Measurements from ENCODE around the gene SLC22A16. TPM values are rescaled to one million over a fixed set of nuclear protein-coding genes. Genes with fewer than 3 reads are reported as not detected.

SLC22A16 gene
- total and polyA plus RNA-seq, 10 of the 15 experiments (the other 5 are each of a cell fraction or from before 2014, with no cell fraction given): not detected

DNA sequence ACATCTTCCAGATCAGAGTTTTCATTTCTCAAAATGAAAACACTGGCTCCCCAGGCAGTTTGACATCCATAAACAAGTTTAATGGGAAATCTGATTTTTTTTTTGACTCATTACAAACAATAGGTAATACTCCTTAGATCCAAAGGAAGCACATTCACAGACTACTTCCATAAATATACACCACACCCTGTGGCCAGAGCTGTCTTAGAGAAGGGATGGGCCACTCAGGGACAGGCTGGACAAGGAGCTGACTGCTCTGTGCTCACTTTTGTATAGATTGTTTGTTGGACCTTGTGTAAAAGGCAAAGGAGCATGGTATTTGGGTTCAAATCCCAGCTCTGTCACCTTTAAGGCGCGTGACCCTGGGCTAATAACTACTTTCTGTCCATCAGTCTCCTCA is 48.3 kb downstream of the SLC22A16 start (continued):
- TF ChIP-seq, protein P1, sequence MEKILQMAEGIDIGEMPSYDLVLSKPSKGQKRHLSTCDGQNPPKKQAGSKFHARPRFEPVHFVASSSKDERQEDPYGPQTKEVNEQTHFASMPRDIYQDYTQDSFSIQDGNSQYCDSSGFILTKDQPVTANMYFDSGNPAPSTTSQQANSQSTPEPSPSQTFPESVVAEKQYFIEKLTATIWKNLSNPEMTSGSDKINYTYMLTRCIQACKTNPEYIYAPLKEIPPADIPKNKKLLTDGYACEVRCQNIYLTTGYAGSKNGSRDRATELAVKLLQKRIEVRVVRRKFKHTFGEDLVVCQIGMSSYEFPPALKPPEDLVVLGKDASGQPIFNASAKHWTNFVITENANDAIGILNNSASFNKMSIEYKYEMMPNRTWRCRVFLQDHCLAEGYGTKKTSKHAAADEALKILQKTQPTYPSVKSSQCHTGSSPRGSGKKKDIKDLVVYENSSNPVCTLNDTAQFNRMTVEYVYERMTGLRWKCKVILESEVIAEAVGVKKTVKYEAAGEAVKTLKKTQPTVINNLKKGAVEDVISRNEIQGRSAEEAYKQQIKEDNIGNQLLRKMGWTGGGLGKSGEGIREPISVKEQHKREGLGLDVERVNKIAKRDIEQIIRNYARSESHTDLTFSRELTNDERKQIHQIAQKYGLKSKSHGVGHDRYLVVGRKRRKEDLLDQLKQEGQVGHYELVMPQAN (conservative IDR thresholded peaks at IDR 0.05): no peak
- TF ChIP-seq, protein P2, sequence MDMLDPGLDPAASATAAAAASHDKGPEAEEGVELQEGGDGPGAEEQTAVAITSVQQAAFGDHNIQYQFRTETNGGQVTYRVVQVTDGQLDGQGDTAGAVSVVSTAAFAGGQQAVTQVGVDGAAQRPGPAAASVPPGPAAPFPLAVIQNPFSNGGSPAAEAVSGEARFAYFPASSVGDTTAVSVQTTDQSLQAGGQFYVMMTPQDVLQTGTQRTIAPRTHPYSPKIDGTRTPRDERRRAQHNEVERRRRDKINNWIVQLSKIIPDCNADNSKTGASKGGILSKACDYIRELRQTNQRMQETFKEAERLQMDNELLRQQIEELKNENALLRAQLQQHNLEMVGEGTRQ (IDR thresholded peaks at IDR 0.05; ENCODE audit: borderline replicate concordance, low read depth, low read length): no peak

DNA sequence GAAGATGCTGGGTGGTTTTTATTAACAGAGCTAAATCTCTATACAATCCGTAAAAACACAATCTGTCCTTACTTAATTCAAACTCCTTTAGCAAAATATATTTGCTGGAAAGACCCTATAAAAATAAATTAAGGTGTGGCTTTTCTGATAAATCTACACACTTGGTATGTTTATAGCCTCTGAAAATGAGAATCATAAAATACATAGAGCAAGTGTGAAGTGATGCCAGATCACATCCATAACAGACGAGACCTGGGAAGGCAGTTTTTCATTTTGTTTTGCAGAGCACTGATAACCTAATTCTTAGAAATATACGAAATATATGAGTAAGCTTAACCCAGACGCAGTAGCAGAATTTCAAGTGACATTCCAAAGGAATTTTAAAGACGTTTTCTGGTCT is 50.6 kb downstream of the SLC22A16 start:
- no peak overlapping the region for H3K27ac ChIP-seq (ENCODE audit: control insufficient read depth, insufficient read depth)
- H4K20me1 ChIP-seq (ENCODE audit: control insufficient read depth, insufficient read depth): no peaks in the 10 kb centered on the region
- no peaks in the 10 kb centered on the region for H3K79me2 ChIP-seq (ENCODE audit: control insufficient read depth, insufficient read depth, low read length)
- no peaks in the 10 kb centered on the region; a peak in 1 of 4 replicates for H3K27me3 ChIP-seq (replicated peaks in 1 of 2; ENCODE audit: control insufficient read depth in 2 of 2, insufficient read depth in 2 of 2, low read length in 1 of 2)
- ATAC-seq (no peak), DNase-seq (ENCODE audit: low read depth, low spot score) (no peak), FAIRE-seq (no peak)
- H3K9ac ChIP-seq (ENCODE audit: control insufficient read depth, insufficient read depth, low read length): no peak overlapping the region
- in situ Hi-C loops (cut with MboI) (no loop called here), intact Hi-C loops (cut with micrococcal nuclease; ENCODE audit: unreplicated experiment) (no loop called here)
- no peaks in the 10 kb centered on the region for H3K36me3 ChIP-seq (ENCODE audit: control insufficient read depth in 2 of 2, insufficient read depth in 2 of 2, low read length in 1 of 2)
- H3K4me3 ChIP-seq: no peak overlapping the region
- H3K4me2 ChIP-seq (ENCODE audit: control insufficient read depth, insufficient read depth): no peak overlapping the region
- BruUV-seq (replicated peaks): no TSS peak
- WGBS (ENCODE audit: insufficient coverage, insufficient replicate concordance, low lambda C conversion rate, missing lambda C conversion rate): 3% methylated on average over 5 of the region's 5 CpGs
- ChIA-PET CTCF (no interaction called here), SMC1A (ENCODE audit: uncharacterized antibody, unreplicated experiment) (no interaction called here), POLR2A (no interaction called here), RAD21 (ENCODE audit: unreplicated experiment) (no interaction called here)
- peaks cover 5% of the 10 kb centered on the region; the same call in 2 of the 3 replicates for H3K9me3 ChIP-seq (replicated peaks; ENCODE audit: control insufficient read depth, insufficient read depth, low read length)
- no peak overlapping the region for H2AFZ ChIP-seq (ENCODE audit: control insufficient read depth, low read depth, low read length)
- no peaks in the 10 kb centered on the region for H3K4me1 ChIP-seq (ENCODE audit: control insufficient read depth, insufficient read depth, low read length)
- TF ChIP-seq, protein P3, sequence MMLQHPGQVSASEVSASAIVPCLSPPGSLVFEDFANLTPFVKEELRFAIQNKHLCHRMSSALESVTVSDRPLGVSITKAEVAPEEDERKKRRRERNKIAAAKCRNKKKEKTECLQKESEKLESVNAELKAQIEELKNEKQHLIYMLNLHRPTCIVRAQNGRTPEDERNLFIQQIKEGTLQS (IDR thresholded peaks at IDR 0.05; ENCODE audit: borderline replicate concordance, extremely low read depth, low read depth, low read length): no peak
- TF ChIP-seq ZNF217 (IDR thresholded peaks at IDR 0.05): no peak
- TF ChIP-seq, protein P2 (IDR thresholded peaks at IDR 0.05; ENCODE audit: borderline replicate concordance, low read depth, low read length): no peak
- TF ChIP-seq, protein P4, sequence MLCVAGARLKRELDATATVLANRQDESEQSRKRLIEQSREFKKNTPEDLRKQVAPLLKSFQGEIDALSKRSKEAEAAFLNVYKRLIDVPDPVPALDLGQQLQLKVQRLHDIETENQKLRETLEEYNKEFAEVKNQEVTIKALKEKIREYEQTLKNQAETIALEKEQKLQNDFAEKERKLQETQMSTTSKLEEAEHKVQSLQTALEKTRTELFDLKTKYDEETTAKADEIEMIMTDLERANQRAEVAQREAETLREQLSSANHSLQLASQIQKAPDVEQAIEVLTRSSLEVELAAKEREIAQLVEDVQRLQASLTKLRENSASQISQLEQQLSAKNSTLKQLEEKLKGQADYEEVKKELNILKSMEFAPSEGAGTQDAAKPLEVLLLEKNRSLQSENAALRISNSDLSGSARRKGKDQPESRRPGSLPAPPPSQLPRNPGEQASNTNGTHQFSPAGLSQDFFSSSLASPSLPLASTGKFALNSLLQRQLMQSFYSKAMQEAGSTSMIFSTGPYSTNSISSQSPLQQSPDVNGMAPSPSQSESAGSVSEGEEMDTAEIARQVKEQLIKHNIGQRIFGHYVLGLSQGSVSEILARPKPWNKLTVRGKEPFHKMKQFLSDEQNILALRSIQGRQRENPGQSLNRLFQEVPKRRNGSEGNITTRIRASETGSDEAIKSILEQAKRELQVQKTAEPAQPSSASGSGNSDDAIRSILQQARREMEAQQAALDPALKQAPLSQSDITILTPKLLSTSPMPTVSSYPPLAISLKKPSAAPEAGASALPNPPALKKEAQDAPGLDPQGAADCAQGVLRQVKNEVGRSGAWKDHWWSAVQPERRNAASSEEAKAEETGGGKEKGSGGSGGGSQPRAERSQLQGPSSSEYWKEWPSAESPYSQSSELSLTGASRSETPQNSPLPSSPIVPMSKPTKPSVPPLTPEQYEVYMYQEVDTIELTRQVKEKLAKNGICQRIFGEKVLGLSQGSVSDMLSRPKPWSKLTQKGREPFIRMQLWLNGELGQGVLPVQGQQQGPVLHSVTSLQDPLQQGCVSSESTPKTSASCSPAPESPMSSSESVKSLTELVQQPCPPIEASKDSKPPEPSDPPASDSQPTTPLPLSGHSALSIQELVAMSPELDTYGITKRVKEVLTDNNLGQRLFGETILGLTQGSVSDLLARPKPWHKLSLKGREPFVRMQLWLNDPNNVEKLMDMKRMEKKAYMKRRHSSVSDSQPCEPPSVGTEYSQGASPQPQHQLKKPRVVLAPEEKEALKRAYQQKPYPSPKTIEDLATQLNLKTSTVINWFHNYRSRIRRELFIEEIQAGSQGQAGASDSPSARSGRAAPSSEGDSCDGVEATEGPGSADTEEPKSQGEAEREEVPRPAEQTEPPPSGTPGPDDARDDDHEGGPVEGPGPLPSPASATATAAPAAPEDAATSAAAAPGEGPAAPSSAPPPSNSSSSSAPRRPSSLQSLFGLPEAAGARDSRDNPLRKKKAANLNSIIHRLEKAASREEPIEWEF (IDR thresholded peaks at IDR 0.05; ENCODE audit: insufficient replicate concordance, low read depth, low read length): no peak
- no peak for TF ChIP-seq RB1 (IDR thresholded peaks at IDR 0.05; ENCODE audit: borderline replicate concordance)
- no peak for TF ChIP-seq ZNF24 (IDR thresholded peaks at IDR 0.05)
- TF ChIP-seq HDAC2 (IDR thresholded peaks at IDR 0.05): no peak
- TF ChIP-seq MXI1 (IDR thresholded peaks at IDR 0.05; ENCODE audit: low read depth, low read length): no peak
- TF ChIP-seq GABPA (IDR thresholded peaks at IDR 0.05; ENCODE audit: low read depth): no peak
- TF ChIP-seq RBBP5 (conservative IDR thresholded peaks at IDR 0.05): no peak
- TF ChIP-seq ZNF384 (IDR thresholded peaks at IDR 0.05; ENCODE audit: borderline replicate concordance, low read depth, low read length): no peak
- TF ChIP-seq STAT1 (conservative IDR thresholded peaks at IDR 0.05): no peak
- no peak for TF ChIP-seq FOXK2 (IDR thresholded peaks at IDR 0.05)
- TF ChIP-seq SREBF2 (IDR thresholded peaks at IDR 0.05; ENCODE audit: low read length): no peak

Data from GM12878 (cell line).